SK-N-MC (cell line): Measurements from ENCODE around the gene OTP.

Source experiments
- DNase-seq: peaks from one replicate; pipeline ENCODE4 v3.0.0-alpha.2; 2011; ENCODE audit warnings: low read depth, low spot score
- H3K27ac ChIP-seq: fragments of 200-600 bp; sonication (generic); 2 replicates; pipeline ENCODE4 v1.5.1; 2016; ENCODE audit warnings: mixed run types
- H3K36me3 ChIP-seq: fragments of 200-600 bp; sonication (generic); 2 replicates; pipeline ENCODE4 v1.6.1; 2017; ENCODE audit warnings: antibody characterized with exemption, low read length, mixed read lengths; ENCODE audit not compliant: insufficient read depth
- H3K4me3 ChIP-seq: fragments of 200-600 bp; sonication (generic); 2 replicates; pipeline ENCODE4 v1.5.1; 2016
- H3K9ac ChIP-seq: fragments of 200-600 bp; sonication (generic); 2 replicates; pipeline ENCODE4 v1.8.0; 2017; ENCODE audit warnings: mixed run types, mixed read lengths; ENCODE audit not compliant: insufficient read length
- H3K9me3 ChIP-seq: fragments of 200-600 bp; sonication (generic); 2 replicates; pipeline ENCODE4 v1.6.1; 2017; ENCODE audit warnings: low read depth, mild to moderate bottlenecking, antibody characterized with exemption, low read length, moderate library complexity, mixed read lengths
- EZH2 ChIP-seq: fragments of 200-600 bp; sonication (generic); IDR thresholded peaks from one replicate; pipeline ENCODE4 v1.6.1; 2017; ENCODE audit warnings: antibody characterized with exemption
- FOXP2 ChIP-seq: optimal IDR thresholded peaks from 2 replicates; pipeline ENCODE3; 2011; ENCODE audit warnings: mild to moderate bottlenecking, moderate library complexity; ENCODE audit not compliant: insufficient read depth; ENCODE audit errors: extremely low read length, control extremely low read depth
- POLR2AphosphoS5 ChIP-seq: IDR thresholded peaks from 2 replicates; pipeline ENCODE4 v1.6.1; 2012; ENCODE audit warnings: mild to moderate bottlenecking, low read depth, low read length, borderline replicate concordance

The OTP gene

GRCh38 chr5:77637998-77638762 is at the start of gene OTP:
TSS of gene OTP (minus strand) at chr5:77638713. CDS start at chr5:77638549, 164 bp downstream.
- no peaks in the 10 kb centered on the region for H3K36me3 ChIP-seq
- H3K4me3 ChIP-seq = no peak within 1 kb of the TSS
- TF ChIP-seq FOXP2 = no peak
- peak; percentile 41 for TF ChIP-seq EZH2
- no peak within 1 kb of the TSS for H3K27ac ChIP-seq
- H3K9me3 ChIP-seq = no peaks in the 10 kb centered on the region
- no peak for DNase-seq
- H3K9ac ChIP-seq = no peak within 1 kb of the TSS

- DNase-seq = no peak
- no peak overlapping the region for H3K27ac ChIP-seq
Observed at GRCh38 chr5:77683171-77683732, 44.7 kb upstream of the OTP start.

GRCh38 chr5:77670526-77670925 is 32.0 kb upstream of the OTP start:
- Histone ChIP-seq H3K9me3 (no peaks in the 10 kb centered on the region), H3K4me3 (no peak overlapping the region), H3K36me3 (no peaks in the 10 kb centered on the region), H3K9ac (no peak overlapping the region), H3K27ac (no peak overlapping the region)
- DNase-seq = no peak
- TF ChIP-seq FOXP2 (no peak), POLR2AphosphoS5 (no peak), EZH2 (no peak)

More at GRCh38 chr5:77683171-77683732, 44.7 kb upstream of the OTP start:
- Histone ChIP-seq H3K9me3 (no peaks in the 10 kb centered on the region), H3K36me3 (peaks cover 6% of the 10 kb centered on the region; the same call in 1 of the 2 replicates), H3K9ac (no peak overlapping the region), H3K4me3 (no peak overlapping the region)
- TF ChIP-seq EZH2 (no peak), FOXP2 (no peak), POLR2AphosphoS5 (no peak)

DNA sequence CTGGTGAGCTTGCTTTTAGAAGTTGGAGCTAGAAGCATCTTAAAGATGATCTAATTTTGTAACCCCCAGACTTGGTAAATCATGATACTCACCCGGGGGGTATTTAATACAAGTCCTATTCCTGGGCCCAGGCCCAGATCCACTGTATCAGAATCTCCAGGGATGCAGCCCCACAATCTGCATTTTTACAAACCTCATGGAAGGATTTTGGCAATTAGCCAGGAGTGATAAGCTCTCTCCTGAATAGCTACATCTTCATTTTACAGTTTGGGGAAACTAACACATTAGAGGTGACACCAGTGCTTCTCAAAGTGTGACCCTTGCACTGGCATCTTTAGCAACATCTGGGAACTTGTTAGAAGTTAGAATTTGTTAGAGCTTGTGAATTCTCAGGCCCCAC is 31.2 kb upstream of the OTP start:
- DNase-seq = no peak
- Histone ChIP-seq H3K9ac (no peak overlapping the region), H3K27ac (no peak overlapping the region), H3K4me3 (no peak overlapping the region), H3K9me3 (no peaks in the 10 kb centered on the region), H3K36me3 (no peaks in the 10 kb centered on the region)
- TF ChIP-seq EZH2 = no peak
- no peak for TF ChIP-seq FOXP2
- no peak for TF ChIP-seq POLR2AphosphoS5

GRCh38 chr5:77663090-77663863 is 24.8 kb upstream of the OTP start:
- Histone ChIP-seq H3K27ac (no peak overlapping the region), H3K9ac (no peak overlapping the region), H3K4me3 (no peak overlapping the region), H3K9me3 (no peaks in the 10 kb centered on the region), H3K36me3 (no peaks in the 10 kb centered on the region)
- no peak for TF ChIP-seq EZH2
- no peak for TF ChIP-seq FOXP2
- no peak for TF ChIP-seq POLR2AphosphoS5
- no peak for DNase-seq

- no peak for TF ChIP-seq POLR2AphosphoS5
- TF ChIP-seq FOXP2 = no peak
- TF ChIP-seq EZH2 = no peak
- Histone ChIP-seq H3K9ac (no peak overlapping the region), H3K4me3 (no peak overlapping the region), H3K9me3 (no peaks in the 10 kb centered on the region), H3K36me3 (no peaks in the 10 kb centered on the region), H3K27ac (no peak overlapping the region)
- DNase-seq = no peak
Observed at GRCh38 chr5:77662635-77663034, 24.1 kb upstream of the OTP start.

- no peak overlapping the region for H3K9ac ChIP-seq
- no peaks in the 10 kb centered on the region for H3K36me3 ChIP-seq
- H3K4me3 ChIP-seq = no peak overlapping the region
- no peak for TF ChIP-seq POLR2AphosphoS5
- TF ChIP-seq FOXP2 = no peak
- no peak for TF ChIP-seq EZH2
- no peak overlapping the region for H3K27ac ChIP-seq
- DNase-seq = no peak
- no peaks in the 10 kb centered on the region for H3K9me3 ChIP-seq
Observed at GRCh38 chr5:77658662-77659061, 20.1 kb upstream of the OTP start.

- DNase-seq = no peak
- H3K36me3 ChIP-seq = no peaks in the 10 kb centered on the region
- no peak overlapping the region for H3K27ac ChIP-seq
- no peak overlapping the region for H3K4me3 ChIP-seq
- no peaks in the 10 kb centered on the region for H3K9me3 ChIP-seq
- TF ChIP-seq FOXP2 = no peak
- TF ChIP-seq EZH2 = no peak
- TF ChIP-seq POLR2AphosphoS5 = no peak
- no peak overlapping the region for H3K9ac ChIP-seq
Observed at GRCh38 chr5:77651343-77651742, 12.8 kb upstream of the OTP start.

DNA sequence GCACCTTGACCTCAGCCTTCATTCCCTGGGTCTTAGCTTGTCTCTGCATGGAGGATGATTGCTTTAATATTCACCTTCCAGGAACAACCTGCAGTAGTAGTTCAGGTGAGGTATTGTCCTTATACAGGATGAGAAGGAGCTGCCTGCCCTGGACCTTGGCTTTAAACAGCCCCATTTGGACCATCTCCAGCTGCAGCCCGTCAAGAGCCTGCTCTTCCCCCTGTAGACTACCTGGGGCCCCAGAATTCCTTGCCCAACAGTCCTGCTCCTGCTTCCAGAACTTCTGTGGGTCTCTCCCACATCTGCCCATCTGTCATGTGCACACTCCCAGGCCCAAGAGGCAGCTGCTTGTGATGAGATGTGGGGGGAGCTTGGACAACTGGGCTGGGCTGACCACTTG is 12.2 kb upstream of the OTP start:
- no peak for DNase-seq
- no peaks in the 10 kb centered on the region for H3K9me3 ChIP-seq
- no peak overlapping the region for H3K9ac ChIP-seq
- TF ChIP-seq FOXP2 = no peak
- TF ChIP-seq POLR2AphosphoS5 = no peak
- TF ChIP-seq EZH2 = no peak
- no peaks in the 10 kb centered on the region for H3K36me3 ChIP-seq
- H3K27ac ChIP-seq = no peak overlapping the region
- no peak overlapping the region for H3K4me3 ChIP-seq
